Upper lobe of left lung (tissue), 4 donors: Measurements from ENCODE around the gene ZNF211.

Experiments used
- POLR2A ChIP-seq, 4 donors: fragments of 450-650 bp; IDR thresholded peaks; one replicate each; pipeline ENCODE4 v1.5.1; 2016 to 2017; ENCODE audit warnings: antibody characterized with exemption in 4 of 4, mild to moderate bottlenecking in 2 of 4
- POLR2AphosphoS5 ChIP-seq, 2 donors: sonication (generic); formaldehyde crosslinking; IDR thresholded peaks; one replicate each; pipeline ENCODE4 v1.5.1; 2017; ENCODE audit warnings: antibody characterized with exemption in 2 of 2
- TF ChIP-seq, protein P1 (sequence below), 6 experiments: fragments of 450-650 bp in 4 of 6; fragments of 200-600 bp in 2 of 6; sonication (generic) in 2 of 6; IDR thresholded peaks; one replicate each; pipeline ENCODE4 v1.5.1; 2016 to 2019; ENCODE audit warnings: antibody characterized with exemption in 6 of 6

DNA sequence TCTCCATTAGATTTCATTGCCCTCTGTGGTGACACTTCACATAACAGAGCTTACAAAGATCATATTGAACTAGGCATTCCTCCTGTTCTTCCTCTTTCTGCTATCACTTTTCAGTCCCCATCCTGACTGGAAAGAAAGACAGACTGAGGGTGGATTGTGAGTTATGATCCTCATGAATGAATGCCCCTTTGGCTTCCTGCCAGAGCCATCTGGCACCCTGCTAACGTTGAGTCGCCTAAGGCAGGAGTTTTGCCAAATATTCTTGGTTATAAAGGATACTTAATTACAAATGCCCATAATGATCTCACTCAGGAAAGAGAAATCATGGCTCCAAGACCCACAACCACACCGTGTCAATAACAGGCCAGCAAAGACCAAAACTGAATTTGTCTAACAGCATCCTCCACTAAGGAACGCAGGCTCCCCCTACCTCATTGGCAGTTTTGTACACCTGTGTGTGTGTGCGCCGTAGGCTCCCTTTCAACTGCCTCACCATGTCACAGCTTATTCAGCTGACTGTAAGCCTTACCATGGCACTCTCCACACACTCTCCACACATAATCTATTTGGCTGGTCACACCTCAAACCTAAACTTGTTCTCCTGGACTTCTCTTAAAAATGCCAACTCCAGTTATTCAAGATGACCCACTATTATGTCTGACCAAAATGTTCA, 15.5 kb downstream of the ZNF211 start:
- TF ChIP-seq, protein P1, sequence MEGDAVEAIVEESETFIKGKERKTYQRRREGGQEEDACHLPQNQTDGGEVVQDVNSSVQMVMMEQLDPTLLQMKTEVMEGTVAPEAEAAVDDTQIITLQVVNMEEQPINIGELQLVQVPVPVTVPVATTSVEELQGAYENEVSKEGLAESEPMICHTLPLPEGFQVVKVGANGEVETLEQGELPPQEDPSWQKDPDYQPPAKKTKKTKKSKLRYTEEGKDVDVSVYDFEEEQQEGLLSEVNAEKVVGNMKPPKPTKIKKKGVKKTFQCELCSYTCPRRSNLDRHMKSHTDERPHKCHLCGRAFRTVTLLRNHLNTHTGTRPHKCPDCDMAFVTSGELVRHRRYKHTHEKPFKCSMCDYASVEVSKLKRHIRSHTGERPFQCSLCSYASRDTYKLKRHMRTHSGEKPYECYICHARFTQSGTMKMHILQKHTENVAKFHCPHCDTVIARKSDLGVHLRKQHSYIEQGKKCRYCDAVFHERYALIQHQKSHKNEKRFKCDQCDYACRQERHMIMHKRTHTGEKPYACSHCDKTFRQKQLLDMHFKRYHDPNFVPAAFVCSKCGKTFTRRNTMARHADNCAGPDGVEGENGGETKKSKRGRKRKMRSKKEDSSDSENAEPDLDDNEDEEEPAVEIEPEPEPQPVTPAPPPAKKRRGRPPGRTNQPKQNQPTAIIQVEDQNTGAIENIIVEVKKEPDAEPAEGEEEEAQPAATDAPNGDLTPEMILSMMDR (IDR thresholded peaks at IDR 0.05) = no peak
- TF ChIP-seq POLR2AphosphoS5 (IDR thresholded peaks at IDR 0.05) = no peak
- no peak for TF ChIP-seq POLR2A (IDR thresholded peaks at IDR 0.05)
